HG02938 (cell line): Measurements from ENCODE around the gene CXorf66.
"Not testable (repeated sequence)": the region's sequence is repeated elsewhere in the genome, so short reads cannot be mapped to it uniquely, and the experiment has no call there.

Experiments
- ATAC-seq: cut with Tn5 transposase; IDR thresholded peaks from one replicate; pipeline ENCODE4 v1.9.1; 2021; ENCODE audit warnings: mild to moderate bottlenecking, moderate library complexity; ENCODE audit not compliant: unreplicated experiment

CXorf66 gene

GRCh38 chrX:139965421-139965820 is at the start of gene CXorf66:
CXorf66 (minus strand) TSS chrX:139965521; CDS start chrX:139965496, 25 bp downstream.
- ATAC-seq, result no peak

- ATAC-seq, result no peak
Measured at GRCh38 chrX:139982856-139983255, 17.5 kb upstream of the CXorf66 start.

- no peak for ATAC-seq
Measured at GRCh38 chrX:139974471-139974870, 9.2 kb upstream of the CXorf66 start.

- no peak for ATAC-seq
Measured at GRCh38 chrX:139972629-139973624, 7.6 kb upstream of the CXorf66 start.

GRCh38 chrX:139972113-139972512 is 6.8 kb upstream of the CXorf66 start:
- ATAC-seq, result no peak

GRCh38 chrX:139971394-139971749 is 6.1 kb upstream of the CXorf66 start:
- ATAC-seq, result no peak

- no peak for ATAC-seq
Measured at GRCh38 chrX:139969286-139969685, 4.0 kb upstream of the CXorf66 start.

- no peak for ATAC-seq
Measured at GRCh38 chrX:139967750-139968149, 2.4 kb upstream of the CXorf66 start.

GRCh38 chrX:139967300-139967699 is 2.0 kb upstream of the CXorf66 start:
- ATAC-seq, result no peak

GRCh38 chrX:139966159-139966558 is 838 bp upstream of the CXorf66 start:
- ATAC-seq, result not testable (repeated sequence)

- not testable (repeated sequence) for ATAC-seq
Measured at GRCh38 chrX:139961091-139961490, 4.2 kb downstream of the CXorf66 start.

- no peak for ATAC-seq
Measured at GRCh38 chrX:139949703-139950102, 15.6 kb downstream of the CXorf66 start.

- ATAC-seq, result no peak
Measured at GRCh38 chrX:139945075-139945474, 20.2 kb downstream of the CXorf66 start.

- no peak for ATAC-seq
Measured at GRCh38 chrX:139936259-139936658, 29.1 kb downstream of the CXorf66 start.

GRCh38 chrX:139933904-139934303 is 31.4 kb downstream of the CXorf66 start:
- ATAC-seq, result no peak

GRCh38 chrX:139932901-139933796 is 32.2 kb downstream of the CXorf66 start, which contains the start of gene ATP11C:
ATP11C (minus strand) TSS chrX:139933053; CDS start chrX:139932042, 1,011 bp downstream.
- peak; percentile 68 for ATAC-seq

GRCh38 chrX:139932073-139932900 is 33.0 kb downstream of the CXorf66 start:
- peak; percentile 38 for ATAC-seq

GRCh38 chrX:139931646-139932072 is 33.7 kb downstream of the CXorf66 start:
- ATAC-seq, result no peak

GRCh38 chrX:139930916-139931645 is 34.2 kb downstream of the CXorf66 start:
- ATAC-seq, result no peak

- no peak for ATAC-seq
Measured at GRCh38 chrX:139930401-139930800, 34.9 kb downstream of the CXorf66 start.
